NCI-H748 (cell line): Measurements from ENCODE around the gene CHERP.

ENCODE experiments used
- DNase-seq: peaks from one replicate; lab custom pipeline; 2025; ENCODE audit not compliant: unreplicated experiment; lab: John Stamatoyannopoulos, UW

CHERP gene, protein sequence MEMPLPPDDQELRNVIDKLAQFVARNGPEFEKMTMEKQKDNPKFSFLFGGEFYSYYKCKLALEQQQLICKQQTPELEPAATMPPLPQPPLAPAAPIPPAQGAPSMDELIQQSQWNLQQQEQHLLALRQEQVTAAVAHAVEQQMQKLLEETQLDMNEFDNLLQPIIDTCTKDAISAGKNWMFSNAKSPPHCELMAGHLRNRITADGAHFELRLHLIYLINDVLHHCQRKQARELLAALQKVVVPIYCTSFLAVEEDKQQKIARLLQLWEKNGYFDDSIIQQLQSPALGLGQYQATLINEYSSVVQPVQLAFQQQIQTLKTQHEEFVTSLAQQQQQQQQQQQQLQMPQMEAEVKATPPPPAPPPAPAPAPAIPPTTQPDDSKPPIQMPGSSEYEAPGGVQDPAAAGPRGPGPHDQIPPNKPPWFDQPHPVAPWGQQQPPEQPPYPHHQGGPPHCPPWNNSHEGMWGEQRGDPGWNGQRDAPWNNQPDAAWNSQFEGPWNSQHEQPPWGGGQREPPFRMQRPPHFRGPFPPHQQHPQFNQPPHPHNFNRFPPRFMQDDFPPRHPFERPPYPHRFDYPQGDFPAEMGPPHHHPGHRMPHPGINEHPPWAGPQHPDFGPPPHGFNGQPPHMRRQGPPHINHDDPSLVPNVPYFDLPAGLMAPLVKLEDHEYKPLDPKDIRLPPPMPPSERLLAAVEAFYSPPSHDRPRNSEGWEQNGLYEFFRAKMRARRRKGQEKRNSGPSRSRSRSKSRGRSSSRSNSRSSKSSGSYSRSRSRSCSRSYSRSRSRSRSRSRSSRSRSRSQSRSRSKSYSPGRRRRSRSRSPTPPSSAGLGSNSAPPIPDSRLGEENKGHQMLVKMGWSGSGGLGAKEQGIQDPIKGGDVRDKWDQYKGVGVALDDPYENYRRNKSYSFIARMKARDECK

DNA sequence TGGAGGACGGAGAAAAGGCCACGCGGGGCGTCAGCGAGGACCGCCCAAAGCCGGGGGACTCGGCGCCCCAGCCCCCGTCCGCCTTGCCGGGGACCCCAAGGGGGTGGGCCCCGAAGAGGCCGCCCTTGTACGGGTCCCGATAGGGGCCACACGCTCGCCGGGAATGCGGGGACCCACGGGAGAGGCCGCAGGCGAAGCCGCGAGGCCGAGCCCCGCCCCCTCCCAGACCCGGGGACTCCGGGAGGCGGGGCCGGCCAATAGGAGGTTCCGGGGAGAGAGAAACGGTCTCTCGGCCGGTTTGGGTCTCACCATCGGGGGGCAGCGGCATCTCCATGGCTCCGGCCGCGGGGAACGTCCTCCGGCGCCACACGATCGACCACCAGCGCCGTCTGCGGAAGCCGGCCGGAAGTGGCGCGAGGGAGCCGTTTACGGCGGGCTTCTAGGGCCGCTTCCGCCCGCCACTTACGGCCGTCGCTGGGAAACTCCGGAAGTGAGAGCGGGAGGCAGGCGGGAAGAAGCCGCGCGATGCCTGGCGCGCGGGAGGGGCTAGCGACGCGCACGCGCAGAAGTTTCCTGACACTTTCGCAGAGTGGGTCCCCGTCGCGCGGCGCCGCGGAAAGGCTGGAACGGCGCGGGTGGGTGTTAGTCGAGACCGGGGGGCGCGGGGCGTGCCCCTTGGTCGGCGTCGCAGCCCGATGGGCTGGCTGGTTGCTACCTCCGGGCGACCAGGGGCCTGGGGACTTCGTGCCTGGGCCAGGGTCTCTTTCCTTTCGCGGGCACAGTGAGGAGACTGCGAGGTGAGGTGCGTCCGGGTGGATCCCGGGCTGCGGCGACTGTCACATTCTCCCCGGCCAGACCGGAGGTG, at the start of gene CHERP:
Gene CHERP, minus strand, starts transcription at position 393 of the 865 bp plus-strand sequence. Its CDS starts 59 bp downstream, at position 334.
- DNase-seq, result peak; percentile 94

DNA sequence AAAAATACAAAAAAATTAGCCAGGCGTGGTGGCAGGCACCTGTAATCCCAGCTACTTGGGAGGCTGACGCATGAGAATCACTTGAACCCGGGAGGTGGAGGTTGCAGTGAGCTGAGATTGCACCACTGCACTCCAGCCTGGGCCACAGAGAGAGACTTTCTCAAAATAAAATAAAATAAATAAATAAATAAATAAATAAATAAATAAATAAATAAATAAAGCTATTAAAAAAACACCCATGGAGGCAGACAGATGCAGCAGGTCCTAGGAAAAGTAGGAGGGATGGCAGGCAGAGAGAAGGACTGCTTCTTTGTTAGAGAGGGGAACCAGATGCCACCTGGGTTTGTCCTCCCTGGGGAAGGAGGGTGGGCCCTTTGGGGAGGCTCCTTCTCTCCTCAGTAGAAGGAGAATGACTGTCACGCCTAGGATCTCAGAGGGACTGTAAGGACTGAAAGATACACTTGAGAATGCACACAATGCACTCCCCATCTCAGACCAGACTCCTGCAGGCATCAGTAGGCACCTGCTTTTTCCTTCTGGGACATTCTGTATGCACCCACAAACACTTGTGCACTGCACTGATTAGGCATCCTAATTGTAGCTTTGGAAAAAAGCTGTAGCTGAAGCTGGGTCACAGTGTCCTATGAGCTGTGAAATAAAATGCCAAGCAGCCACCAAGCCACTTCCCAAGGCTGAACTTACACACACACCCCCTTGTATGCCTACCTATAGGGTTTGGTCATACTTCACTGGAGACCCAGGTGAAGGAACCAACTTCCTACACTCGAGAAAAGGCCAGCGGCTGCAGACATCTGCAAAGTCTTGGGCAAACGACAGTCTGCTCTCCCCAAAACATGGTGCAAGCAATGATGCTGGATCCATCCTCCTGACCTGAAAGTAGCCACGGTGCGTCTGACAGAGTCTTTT, 48.9 kb upstream of the CHERP start:
- no peak for DNase-seq

DNA sequence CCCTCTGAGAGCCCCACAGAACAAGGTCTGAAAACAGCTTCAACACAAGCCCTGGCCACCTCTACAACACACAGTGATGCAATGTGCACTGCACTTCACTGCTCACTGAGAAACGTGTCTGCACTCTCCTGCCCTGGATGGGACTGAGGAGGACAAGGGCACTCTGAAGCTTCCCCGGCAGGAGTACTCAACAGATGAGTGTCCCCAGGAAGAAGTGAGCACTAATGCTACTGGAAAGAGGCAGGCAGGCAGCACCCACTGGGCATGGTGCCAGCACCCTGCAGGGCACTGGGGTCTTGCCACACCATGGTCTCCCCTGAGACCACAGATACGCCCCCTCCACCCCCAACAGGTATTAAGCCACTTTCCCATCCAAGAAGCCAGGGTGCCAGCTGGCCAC, 47.7 kb upstream of the CHERP start:
- no peak for DNase-seq

DNA sequence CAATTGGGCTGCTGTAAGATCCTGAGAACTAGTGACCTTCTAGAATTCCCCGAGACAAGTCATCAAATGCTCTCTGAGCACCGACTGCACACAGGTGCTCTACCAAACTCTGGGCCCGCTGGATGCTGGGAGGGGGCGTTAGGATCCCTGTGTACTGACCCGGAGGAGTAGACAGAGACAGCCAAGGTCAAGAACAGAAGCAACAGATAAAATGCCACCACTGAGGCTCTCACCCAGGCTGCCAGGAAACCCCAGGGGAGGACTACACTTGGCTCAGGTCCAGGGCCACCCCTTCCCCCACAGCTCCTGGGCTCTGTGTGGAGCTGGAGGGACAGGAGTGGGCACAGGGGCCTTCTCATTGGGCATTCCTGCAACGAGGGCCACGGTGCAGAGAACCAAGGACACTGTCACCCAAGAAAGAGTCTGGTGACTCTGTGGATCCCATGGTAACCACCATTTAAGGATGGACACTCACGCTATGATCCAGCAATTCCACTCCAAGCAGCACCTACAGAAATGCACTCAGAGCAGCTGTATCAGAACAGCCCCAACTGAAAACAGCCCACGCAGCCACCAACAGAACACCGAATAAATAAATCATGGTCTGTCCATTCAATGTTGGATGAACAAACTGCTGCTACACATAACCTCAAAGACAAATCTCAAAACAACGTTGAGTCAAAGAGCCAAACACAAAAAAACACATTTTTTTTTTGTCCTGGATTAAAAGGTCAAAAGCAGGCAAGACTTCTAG, 46.8 kb upstream of the CHERP start:
- DNase-seq, result no peak

DNA sequence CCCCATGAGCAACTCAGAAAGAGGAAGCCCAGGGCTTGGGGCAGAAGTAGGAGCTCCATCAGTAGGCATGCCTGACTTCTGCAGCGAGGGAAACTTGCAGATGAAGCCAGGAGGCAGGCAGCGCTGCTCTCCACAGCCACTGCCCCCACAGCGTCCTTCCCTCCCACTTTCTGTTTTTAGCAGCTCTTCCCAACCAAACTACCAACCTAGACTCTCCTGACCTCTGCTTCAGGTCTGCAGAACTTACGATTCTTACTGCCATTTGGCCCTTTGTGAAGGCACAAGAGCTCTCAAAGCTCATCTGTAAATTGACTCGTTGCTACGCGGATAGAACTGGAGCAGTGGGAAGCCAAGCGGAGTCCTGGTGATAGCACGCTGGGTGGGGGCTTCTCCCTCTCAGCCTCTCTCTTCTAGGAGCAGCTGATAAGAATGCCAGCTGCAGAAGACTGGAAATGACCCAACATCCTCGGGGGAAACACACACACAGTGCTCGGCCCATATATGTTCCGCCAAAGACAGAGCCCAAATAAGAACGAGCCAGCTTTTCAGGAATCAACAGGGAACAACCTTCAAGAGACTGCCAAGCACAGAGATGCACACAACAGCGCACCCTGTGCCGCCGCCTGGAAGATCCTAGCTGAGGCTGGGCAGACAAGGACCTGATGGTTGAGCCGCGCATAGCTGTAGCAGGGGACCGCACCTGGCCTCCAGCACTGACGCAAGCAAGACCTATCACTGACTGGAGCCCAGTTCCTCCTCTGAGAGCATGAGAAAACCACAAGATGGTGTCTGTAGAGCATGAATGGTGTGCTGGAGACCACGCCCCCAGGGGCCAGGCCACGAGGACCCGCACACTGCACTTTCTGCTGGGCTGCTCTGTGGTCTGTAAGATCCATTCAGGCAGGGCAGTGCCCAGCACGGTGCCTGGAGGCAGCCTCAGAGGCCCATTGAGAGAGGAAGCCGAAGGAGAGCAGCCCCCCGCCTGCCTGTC, 45.9 kb upstream of the CHERP start:
- DNase-seq, result no peak

DNA sequence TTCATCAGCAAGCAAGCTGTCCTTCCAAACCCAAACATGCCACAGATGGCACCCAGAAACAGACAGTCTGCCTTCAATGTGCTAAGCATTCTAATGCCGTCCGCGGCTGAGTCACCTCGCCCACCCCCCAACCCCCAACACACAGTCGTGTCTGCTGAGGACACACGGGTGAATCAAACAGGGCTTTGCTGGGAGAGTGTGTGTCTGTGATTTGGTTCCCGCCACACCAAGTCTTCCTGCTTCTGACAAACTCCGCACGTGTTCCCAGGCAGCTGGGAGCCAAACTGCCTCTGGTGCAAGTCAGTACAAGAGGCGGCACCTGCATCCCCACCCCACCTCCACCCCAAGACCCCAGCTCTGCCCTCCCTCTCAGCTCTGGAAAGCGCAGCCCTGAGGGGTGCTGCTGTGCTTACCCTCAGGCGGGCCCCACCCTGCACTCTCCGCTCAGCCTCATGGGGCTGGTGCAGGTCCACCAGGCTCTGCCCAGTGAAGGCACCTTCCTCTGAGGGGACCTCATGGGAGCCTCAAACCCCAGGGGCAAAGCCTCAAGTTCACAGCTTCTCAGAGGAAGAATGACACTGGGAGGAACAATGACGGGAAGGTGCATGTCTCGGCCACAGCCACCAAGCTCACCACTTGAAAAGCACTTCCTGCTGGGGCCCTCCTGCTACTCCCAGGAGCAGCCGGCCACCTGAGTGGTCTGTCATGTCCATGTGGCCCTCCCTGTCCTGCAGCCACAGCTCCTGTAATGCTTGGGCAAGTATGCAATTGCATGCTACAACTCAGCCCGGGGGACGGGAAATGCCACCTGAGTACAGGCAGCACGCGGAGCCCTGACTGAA, 45.0 kb upstream of the CHERP start:
- DNase-seq, result no peak

DNA sequence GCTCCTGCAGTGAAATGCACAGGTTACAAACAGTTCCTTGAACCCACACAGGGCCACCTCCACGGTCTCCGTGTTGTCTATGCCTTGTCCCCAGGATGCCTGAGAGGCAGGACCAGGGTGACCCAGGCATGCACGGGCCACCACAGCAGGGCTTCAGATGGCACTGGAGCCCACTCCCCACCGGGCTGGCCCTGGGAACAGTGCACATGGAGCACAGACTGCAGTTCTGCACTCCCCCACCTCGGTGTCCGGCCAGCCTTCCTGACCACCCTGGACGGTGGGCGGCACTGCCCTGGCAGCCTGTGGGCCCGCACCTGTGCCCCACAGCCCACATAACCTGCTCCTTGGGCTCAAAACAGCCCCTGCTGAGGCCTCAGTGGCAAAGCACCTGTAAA, 44.2 kb upstream of the CHERP start:
- DNase-seq, result no peak

DNA sequence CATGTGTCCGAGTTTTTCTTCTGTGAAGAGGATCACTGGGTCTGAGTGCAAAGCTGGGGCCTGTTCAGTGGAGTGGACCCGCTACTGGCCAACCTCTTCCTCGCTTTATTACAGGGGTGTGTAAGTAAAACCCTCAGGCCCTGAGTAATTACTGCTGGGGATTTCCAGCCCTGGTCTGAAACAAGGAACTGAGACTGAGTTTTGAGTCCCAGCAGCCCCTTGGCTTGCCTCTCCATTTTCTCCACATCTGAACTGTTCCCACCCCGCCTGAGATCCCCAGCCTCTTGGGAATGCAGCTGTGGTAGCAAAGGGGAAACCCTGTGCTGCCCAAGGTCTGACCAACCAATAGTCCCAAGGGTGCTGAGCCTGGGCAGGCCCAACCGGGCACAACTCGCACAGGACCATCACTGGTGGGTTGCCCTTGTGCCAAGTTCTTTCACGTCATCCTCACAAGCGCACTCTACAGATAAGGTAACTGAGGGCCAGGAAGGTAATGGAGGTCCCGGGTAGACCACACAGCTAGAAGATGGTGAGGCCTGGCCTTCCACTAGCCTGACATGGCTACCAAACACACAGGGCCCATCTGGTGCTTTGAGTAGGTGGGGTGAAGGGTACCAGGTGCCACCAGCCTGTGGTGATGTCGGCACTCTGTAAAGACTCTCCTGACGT, 43.7 kb upstream of the CHERP start:
- DNase-seq, result no peak

DNA sequence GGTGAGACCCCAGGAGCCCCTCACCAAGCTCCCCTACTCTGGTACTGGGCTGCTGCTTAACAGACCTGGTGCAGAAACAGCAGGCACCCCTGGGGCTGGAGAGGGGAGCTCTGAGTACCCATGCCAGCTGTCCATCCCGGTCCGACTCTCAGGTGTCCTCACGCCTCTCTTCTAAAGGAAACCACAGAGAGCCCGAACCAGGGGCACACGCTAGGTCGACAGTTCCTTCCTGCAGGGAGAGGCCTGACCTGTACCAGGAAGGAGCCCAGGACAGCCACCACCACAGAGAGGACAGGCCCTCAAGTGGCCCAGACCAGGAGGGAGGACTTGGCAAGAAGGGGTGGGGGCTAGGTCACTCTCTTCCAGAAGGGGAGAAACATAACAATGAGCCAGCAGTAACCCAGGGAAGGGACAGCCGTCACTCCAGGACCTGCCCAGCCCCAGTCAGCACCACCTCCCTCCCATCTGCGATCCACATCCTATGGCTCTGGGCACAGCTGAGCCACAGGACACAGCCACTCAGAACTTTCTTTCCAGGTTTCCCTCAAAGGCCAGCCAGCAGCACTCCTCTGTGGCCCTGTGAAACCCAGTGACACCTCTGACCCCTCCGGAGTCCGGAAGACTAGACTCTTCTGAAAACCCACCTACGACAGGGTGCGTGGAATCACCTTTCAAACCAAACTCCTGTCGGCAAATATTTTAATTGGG, 43.0 kb upstream of the CHERP start:
- no peak for DNase-seq

DNA sequence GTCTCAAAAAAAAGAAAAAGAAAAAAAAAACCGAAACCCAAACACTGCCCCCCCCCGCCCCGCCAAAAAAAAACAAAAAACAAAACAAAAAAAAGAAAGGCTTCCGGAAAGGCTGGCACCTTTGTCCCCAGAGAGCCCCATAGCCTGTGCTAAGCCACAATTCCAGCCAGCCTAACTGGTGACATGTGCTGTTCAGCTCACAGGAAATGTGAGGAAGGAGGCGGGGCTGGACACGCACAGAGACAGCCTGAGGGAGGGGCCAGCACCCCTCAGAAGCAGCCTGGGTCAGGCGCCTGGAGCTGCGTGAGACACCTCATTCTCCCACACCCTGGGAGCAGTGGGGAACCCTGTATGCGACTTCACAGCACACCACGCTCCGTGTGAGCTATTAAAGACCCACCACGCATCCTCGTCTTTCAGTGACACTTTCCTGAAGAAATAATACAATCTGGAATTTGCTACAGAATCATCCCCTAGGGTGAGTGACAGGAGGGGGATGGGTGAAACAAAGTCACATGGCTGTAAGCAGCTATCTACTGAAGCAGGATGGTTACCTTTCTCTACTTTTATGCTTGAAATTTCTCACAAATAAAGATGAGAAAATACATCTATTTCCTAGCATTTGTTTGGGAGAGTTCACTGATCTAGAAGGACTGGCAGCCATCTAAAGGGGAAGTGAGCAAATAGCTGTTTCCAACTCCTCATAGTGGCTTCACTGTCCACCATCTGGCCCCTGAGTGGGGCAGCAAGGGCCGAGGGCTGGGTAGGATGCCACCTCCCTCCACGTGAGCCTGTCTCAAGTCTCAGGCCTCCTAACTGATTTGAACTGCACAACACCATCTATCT, 42.2 kb upstream of the CHERP start:
- DNase-seq, result peak; percentile 7

DNA sequence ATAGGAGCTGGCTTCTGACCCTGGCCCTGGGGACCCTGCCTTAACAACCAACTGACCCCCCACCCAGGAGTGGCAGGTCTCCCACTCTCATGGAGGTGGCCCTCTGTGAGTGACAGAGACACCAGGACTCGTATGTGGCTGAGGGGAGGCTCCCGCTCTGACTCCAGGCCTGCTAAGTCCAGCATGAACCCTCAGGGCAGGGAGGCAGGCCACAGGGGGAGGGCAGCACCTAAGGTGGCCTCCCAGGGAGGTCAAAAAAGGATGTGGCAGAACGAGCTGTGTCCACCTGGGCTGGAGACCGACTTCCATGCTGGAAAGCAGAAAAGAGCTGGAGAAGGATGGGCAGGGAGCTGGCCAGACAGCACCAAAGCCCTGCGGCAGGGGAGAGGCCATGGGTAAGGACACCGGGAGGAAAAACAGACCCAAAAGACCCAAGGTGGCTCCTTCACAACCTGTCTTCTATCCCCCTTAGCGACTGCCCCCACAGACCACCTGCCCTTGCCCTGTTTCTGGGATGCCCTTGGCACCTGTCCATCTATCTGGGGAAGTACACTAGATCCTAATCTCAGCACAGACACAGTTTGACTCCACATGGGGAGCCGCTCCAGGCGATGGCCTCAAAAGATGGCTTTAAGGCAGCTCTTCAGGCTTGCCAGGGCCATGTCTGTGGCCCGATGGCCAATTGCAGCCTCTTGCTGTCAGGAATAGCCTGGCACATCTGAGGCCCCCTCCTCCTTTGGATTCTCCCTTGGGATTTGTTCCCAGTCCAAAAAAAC, 40.4 kb upstream of the CHERP start:
- no peak for DNase-seq

DNA sequence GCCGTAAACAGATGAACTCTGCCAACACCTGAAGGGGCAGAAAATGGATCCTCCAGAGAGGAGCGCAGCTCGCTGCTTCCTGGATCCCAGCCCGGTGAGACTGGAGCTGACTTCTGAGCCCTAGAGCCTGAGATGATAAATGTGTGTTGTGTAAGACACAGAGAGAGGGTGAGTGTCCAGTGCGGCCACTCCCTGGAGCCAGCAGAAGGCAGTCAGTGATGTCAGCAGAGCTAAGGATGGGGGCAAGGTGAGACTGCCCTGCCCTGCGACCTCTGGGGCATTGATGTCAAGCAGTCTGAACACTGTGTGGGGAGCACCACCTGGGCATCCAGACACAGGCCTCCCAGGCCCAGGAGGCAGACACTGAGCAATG, 39.7 kb upstream of the CHERP start:
- DNase-seq, result no peak

DNA sequence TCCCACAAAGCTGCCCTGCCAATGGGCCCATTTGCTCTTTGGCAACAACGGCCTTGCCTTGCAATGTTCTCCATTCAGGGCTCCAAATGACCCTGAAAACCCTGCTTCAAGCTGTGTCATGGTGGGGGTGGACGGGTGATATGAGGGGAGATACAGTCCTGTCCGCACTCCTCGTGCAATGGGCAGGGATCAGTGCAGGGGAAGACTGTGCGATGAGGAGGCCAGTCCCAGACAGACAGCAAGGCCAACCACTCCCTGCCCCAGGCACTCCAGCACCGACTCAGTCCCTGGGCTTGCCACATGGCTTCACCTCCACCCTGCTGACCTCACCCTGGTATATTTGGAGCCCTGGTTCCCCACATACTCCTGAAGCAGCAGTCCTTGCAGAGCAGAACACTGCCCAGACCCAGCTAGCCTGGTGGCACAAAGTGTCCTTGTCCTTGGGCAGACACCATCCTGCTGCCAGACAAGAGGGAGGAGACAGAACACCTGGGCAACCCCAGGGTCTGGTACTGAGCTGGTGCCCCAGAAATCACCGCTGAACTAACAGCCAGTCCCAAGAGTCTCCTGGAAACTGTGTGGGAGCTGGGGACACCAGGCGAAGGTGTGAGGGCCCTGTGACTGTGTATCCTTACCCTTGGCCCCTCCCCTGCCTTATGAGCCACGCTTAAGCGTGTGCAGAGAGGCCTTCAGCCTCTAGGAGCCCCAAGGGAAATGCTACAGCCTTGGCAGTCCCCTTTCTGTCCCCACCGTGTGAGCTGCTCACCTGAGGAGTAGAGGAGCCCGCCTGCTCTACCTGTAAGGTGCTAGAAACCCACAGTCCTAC, 39.1 kb upstream of the CHERP start:
- DNase-seq, result no peak

DNA sequence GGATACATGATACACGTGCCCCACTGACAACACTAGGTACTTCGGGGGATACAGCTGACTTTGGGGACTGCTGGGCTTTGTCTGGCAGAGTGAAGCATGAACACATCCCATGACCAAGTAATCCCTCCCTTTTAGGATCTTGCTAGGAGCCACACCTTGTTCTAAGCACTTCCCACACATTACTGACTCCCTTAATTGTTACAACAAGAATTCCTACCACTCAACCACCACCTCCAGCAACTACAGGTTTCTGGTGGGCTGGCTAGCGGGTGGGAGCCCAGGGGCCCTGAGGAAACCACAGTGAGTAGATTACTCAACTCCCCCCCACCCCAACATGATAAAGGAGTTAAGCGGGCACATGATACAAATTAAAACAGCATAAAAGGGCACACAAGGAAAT, 37.1 kb upstream of the CHERP start:
- DNase-seq, result no peak
